Right renal pelvis (tissue), 4 donors: ENCODE measurements around the gene AADACL2. TPM values are rescaled to one million over a fixed set of nuclear protein-coding genes. Genes with fewer than 3 reads are reported as not detected.

ENCODE experiments used
- DNase-seq, 4 donors: peaks; one replicate each; pipeline ENCODE4 v3.0.0-alpha.2; 2013; ENCODE audit warnings: low read depth in 4 of 4, low spot score in 3 of 4, missing footprints in 1 of 4
- polyA plus RNA-seq, 4 donors: library from polyadenylated mRNA; unstranded; fragments of 120-200 nt; gene quantifications; one replicate each; pipeline ENCODE4 v1.2.1, GENCODE V29; 2013; ENCODE audit not compliant: insufficient read length in 4 of 4

The AADACL2 gene, protein sequence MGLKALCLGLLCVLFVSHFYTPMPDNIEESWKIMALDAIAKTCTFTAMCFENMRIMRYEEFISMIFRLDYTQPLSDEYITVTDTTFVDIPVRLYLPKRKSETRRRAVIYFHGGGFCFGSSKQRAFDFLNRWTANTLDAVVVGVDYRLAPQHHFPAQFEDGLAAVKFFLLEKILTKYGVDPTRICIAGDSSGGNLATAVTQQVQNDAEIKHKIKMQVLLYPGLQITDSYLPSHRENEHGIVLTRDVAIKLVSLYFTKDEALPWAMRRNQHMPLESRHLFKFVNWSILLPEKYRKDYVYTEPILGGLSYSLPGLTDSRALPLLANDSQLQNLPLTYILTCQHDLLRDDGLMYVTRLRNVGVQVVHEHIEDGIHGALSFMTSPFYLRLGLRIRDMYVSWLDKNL
- polyA plus RNA-seq = not detected

DNA sequence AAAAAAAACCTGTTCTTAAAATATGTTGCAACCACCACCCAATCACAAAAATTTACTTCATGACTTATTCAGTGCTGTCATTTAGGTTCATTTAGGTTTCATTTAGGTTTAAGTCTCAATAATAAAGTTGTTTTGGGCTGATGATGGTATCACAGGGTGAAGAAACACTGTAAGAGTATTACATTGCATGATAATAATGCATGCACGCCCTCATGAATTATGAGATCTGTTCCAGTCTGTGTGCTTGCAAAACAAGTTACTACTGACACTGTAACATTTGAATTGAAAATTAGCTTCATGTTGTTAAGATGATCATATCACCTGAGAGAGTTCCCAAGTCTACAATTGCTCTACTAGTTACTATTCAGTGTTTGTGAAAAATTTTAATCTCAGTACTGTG is at the start of gene AADACL2:
Gene AADACL2, plus strand, starts transcription at position 315 of the 400 bp plus-strand sequence. CDS start 109 bp downstream, outside the sequence.
- DNase-seq = no peak

DNA sequence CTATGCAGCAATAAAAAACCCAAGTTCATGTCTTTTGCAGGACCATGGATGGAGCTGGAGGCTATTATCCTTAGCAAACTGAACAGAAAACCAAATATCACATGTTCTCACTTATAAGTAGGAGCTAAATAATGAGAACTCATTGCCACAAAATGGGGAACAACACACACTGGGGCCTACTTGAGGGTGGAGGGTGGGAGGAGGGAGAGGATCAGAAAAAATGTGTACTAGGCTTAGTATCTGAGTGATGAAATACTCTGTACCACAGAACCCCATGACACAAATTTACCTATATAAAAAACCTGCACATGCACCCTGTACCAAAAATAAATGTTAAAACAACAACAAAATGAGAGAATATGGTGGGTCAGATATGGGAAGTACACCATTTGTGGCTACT is 49.6 kb upstream of the AADACL2 start:
- DNase-seq = no peak

DNA sequence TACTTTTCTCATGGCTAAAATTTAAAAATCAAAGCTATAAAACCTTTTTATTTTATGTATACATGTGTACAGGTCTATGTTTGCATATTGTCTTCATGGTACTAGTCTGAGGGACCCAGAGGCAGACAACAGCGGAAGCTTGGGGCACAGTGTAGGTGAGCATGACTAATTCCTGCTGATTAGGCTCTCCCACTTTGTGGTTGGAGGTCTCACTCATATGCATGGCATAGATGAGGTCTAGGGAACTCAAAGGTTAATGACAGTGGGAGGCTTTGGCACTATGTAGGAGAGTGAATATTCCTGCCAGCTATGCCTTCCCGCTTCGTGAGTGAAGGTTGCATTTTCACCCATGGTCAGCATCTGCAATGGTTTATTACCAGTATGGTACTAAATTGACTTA is 47.5 kb upstream of the AADACL2 start:
- DNase-seq = no peak

DNA sequence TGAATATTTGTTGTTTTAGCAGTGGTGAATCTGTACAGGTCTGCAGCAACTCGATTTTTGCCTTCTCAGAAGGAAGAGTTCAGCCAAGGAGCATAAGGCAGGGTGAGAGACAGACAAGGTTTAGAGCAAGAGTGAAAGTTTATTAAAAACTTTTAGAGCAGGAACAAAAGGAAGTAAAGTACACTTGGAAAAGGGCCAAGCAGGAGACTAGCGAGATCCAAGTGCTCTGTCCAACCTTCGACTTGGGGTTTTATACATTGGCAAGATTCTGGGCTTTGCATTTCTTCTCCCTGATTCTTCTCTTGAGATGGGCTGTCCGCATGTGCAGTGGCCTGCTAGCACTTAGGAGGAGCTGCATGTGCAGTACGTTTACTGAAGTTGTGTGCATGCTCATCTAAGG is 46.7 kb upstream of the AADACL2 start:
- DNase-seq = no peak

DNA sequence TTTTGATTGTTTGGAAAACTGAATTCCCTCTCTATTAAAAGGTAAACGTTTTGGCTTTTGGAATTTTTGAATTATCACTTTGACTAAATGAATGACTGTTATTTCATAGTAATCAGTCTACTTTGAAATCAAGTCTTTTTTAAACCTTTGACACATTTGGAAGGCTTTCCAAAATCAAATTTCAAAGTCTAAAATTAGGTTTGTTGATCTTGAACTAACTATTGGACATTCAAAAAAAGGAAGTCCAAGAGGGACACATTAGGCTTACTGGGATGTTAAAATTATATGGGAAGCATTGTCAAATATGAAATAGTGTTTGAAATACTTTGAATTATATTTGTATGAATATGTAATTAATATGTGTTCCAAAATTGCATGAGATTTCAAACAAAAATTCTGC is 45.2 kb upstream of the AADACL2 start:
- no peak for DNase-seq

DNA sequence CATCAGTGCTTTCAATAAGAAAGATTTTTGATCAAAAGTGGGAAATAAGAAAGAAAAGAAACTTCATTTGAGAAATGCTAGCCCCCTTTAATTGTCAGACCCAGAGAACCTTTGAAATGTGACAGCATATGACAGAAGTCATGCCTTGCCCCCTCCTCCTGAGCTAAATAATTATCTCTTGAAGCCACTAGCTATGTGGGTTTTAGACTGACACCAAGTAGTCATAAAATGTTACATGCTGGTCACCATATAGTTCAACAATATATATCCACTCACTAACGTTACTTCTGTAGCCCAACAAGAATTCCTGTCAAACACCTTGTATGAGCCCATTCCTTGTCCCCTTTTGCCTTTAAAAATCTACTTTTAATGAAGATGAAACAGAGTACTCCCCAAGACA is 43.1 kb upstream of the AADACL2 start:
- no peak for DNase-seq

DNA sequence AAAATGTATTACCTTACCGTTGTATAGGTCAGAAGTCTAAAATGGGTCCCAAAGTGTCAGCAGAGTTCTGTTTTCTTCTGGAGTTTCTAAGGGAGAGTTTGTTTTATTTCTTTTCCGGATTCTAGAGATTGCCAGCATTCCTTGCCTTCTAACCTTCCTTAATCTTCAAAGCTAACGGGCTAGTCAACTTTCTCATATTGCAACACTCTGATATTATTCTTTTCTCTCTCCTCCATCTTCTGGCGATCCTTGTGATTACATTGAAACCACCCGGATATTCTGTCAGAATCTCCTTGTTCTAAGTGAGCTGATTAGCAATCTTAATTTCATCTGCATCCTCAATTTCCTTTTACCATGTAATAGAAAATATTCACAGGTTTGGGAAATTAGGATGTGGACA is 36.2 kb upstream of the AADACL2 start:
- DNase-seq = no peak

DNA sequence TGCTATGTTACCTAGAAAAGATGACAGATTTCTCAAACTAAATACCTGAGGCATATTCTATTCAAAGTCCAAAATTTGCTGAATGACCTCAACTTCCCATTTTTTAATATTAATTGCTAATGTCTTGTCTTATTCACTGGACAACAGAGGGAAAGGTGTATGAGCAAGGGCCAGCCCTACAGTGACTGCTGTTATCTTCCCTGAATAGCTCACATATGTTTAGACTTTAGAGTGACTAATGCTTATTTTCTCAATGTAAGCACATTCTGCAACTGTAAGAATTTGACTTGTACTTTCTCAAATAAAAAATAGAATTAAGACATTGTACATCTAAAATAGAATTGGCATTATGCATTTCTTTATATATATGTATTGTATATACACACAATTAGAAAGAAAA is 26.5 kb upstream of the AADACL2 start:
- no peak for DNase-seq

DNA sequence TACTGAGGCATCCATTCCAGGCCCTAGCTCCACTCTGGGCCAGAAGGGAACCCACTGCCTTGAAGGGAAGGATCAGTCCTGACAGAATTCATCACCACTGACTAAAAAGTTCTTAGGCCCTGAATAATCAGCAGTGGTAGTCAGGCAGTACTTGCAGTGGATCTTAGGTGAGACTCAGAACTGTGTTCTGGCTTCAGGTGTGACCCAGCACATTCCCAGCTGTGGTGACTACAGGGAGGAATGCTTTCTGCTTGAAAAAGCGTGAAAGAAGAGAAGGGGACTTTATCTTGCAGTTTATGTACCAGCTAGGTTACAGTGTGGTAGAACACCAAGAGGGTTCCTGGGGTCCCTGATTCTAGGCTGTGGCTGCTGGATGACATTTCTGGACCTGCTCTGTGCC is 24.9 kb upstream of the AADACL2 start:
- DNase-seq = no peak

DNA sequence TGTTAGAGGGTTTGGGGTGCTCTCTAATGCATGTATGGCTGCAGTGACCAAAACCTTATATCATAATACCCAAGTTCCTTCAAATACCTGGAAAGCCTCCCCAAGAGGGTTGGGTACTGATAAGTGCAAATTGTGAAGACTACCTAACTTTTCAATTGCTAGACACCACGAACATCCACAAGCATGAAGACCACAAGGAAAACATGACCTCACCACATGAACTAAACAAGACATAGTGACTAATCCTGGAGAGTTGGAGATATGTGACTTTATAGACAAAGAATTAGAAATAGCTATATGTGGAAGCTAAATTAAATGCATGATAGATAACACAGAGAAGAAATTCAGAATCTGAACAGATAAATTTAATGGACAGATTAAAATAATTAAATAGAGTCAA is 23.9 kb upstream of the AADACL2 start:
- DNase-seq = no peak

DNA sequence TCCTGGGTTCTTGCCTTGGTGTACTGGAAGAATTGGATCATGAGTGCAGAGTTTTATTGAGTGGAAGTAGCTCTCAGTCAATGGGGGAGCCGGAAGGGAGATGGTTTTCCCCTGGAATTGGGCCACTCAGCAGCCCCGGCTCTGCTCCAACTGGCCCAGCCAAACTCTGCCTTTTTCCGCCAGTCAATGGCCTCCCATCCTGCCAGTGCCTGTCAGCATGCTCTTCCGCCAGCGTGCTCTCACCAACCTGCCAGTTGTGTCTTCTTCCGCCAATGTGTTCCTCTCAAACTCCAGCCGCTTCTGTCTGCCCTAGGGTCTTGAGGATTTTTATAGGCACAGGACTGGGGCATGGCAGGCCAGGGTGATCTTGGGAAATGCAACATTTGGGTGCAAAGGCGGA is 12.4 kb upstream of the AADACL2 start:
- DNase-seq = no peak

DNA sequence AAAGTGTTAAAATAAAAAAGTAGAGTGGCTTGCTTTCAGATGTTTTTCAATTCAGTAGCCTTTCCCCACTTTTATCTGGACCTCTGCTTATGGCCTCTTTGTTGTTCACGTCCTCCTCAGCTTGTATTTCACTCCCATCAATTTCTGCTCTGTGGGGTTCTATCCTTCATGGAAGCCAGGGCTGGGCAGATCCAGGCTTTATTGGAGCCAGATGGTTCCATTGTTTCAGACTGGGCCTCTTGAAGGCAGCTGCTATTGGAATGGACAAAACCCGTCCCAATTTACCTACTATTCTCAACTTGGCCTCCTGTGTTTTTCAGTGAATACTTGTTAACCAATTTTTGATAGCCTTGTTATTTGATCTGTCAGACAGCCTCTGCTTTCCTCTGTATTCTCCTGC is 10.9 kb upstream of the AADACL2 start:
- DNase-seq = no peak

DNA sequence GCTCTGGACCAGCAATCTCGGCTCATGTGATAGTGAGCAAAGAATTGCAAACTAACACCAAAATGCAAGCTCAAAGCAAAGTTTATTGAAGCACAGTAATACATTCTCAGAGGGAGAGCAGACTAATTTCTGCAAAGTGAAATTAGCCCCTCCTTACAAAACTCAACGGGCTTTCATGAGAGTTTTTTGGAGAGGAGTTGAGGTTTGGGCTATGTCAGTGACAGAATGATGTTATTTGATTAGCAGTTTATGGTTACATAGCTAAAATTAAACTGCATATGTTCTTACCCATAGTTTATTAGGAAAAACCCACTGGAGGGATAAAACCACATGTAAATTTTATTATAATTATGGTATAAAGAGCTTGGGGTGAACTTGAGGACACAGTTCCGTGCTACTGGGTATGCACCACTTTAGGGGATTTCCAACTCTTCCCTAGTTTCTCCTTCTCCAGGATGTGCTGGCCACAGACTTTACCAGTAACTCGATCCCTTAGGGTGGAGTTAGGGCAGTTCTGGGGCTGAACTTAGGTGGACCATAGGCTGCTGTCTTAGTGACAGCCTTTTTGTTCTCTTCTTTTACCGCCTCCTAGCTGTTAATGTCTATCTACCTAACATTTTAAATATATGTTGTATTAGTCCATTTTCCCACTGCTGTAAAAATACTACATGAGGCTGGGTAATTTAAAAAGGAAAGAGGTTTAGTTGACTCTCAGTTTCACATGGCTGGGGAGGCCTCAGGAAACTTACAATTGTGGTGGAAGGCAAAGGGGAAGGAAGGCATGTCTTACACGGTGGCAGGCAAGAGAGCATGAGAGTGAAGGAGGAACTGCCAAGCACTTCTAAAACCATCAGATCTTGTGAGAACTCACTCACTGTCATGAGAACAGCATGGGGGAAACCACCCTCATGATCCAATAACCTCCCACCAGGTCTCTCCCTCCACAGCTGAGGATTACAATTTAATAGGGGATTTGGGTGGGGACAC is 8.9 kb upstream of the AADACL2 start:
- DNase-seq = no peak

DNA sequence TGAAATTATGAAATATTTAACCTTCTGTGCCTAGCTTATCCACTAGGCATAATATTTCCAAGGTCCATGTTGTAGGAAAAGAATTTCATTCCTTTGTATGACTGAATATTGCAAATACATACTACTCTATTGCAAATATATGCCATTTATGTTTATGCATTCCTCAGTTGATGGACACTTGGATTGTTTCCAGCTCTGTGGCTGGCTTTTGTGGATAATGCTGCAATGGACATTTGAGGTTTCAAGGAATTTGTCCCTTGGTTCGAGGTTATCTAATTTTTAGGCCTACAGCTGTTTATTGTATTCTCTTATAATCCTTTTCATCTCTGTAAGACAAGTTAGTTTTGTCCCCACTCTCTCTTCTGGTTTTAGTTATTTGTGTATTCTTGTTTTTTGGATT is 7.7 kb upstream of the AADACL2 start:
- DNase-seq = no peak

DNA sequence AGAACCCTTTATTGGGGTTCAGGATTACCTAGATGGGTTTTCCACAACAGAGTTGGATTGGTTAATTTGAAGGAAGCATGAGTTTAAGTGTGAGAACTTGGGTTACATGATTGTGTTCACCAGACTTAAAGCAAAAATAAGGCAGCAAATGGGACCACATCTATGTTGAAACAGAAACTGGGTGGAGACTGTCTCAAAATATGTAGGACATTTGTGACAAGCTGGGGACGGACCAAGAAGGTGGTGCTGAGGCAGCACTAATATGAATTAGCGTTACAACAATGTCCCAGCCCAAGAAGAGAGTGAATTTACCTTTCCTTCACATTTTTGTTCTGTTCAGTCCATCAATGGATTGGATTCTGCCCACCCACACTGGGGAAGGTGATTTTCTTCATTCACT is 866 bp upstream of the AADACL2 start:
- no peak for DNase-seq

DNA sequence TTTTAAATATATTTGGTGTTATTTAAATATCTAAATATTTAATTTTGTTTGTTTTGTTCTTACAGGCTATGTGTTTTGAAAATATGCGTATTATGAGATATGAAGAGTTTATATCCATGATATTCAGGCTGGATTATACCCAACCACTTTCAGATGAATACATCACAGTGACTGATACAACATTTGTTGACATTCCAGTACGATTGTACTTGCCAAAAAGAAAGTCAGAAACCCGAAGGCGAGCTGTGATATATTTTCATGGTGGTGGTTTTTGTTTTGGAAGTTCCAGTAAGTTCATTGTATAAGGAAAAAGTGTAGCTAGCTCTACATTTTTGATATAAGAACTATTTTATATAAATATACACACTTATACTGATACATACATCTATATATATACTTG is 6.9 kb downstream of the AADACL2 start:
- no peak for DNase-seq

DNA sequence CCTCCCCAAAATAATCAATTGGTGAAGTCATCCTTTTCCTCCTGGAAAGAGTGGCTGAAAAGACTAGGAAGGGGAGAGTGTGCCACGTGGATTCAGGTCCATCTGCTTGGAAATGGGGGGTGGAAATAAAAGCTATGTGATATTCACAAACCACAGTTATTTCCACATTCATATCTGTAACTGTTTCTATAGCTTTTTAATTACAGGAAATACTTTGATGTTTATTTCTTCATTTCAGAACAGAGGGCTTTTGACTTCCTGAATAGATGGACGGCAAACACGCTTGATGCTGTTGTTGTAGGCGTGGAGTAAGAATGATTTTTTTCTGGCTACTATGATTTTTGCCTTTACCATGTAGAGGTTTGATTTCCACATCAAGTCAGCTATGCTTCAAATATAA is 10.1 kb downstream of the AADACL2 start:
- DNase-seq = no peak

DNA sequence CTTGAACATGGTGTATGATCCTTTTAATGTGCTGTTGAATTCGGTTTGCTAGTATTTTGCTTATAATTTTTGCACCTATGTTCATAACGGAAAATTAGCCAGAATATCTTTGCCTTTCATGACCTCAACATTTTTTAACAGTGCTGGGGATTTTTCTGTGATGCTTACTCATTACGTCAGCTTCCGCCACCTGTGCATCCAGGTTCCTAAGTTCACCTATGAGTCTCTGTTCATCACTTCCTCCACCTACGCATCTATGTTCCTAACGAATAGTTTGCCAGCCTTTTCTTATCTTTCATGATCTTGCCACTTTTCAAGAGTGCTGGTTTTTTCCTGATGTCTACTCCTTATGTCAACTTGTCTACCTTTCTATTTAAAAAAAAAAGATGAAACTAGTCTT is 16.5 kb downstream of the AADACL2 start:
- no peak for DNase-seq

DNA sequence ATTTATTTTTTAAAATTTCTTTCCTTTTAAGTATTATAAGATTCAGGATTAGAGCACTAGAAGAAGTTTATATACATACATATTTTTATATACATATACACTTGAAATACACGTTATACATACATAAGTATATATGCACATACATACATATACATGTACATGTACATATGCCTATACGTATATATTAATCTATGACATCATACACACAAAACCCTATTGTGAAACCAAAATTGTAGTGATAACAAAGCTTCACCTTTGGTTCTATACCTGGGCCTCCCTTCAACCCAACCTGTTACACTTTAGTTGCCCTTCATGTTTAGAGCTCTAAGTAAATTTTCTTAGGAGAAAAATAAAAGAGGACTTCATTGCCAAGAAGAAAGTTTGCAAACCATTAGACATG is 17.0 kb downstream of the AADACL2 start:
- DNase-seq = no peak

DNA sequence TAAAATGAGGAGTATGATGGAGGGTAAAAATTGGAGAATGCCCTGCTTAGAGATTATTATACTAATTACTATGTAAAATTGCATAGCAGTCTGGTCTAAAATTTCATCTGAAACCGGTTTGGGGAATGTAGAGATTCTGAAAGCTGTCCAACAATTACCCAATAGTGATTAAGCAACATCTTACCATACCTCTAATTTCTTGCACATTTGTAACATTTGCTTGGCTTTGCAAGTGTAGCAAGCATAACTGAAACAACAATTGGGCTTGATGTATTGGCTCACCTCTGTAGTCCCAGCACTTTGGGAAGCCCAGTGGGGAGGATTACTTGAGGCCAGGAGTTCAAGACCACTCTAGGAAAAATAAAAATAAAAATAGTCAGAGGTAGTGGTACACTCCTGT is 17.4 kb downstream of the AADACL2 start:
- no peak for DNase-seq

DNA sequence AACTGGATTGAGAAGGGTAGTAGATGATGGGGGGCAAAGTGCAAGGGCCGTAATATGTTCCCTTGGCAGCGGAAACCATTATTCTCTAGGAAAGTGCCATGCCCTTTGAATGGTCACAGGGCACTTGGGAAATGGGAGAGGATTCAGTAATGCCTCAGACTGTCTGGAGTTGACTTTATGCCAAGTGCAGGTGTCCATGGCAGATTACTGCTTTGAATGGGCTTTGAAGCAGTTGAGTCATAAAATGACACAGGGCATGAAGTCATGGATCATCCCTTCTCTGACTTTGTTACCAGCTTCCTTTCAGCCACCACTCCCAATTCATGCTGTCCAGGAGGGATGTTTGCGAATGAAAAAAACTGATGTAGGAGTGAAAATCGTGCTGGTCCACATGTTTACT is 20.1 kb downstream of the AADACL2 start:
- DNase-seq = no peak

DNA sequence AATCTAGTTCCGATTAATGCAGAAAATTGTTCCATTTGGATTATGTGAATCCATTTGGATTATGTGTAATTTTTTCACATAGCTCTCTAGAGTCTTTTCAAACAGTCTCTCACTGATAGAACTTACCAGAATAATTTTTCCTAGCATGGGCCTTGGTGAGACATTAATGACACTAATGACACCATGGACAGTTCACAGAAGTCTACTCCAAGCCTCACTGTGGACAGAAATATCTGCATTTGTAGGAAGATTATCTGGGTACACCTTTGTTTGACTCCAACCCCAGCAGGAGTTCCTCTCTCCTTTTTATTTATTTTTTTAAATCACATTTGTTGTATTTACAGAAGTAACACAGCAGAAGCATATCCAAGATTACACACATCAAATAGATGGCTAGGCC is 27.9 kb downstream of the AADACL2 start:
- DNase-seq = no peak
